ENCODE measurements around the gene ETV5. TPM values are rescaled to one million over a fixed set of nuclear protein-coding genes. Genes with fewer than 3 reads are reported as not detected.

The ETV5 gene
- total and polyA plus RNA-seq, 4 donors: 3.3 to 14.9 (median 5.5) TPM

DNA sequence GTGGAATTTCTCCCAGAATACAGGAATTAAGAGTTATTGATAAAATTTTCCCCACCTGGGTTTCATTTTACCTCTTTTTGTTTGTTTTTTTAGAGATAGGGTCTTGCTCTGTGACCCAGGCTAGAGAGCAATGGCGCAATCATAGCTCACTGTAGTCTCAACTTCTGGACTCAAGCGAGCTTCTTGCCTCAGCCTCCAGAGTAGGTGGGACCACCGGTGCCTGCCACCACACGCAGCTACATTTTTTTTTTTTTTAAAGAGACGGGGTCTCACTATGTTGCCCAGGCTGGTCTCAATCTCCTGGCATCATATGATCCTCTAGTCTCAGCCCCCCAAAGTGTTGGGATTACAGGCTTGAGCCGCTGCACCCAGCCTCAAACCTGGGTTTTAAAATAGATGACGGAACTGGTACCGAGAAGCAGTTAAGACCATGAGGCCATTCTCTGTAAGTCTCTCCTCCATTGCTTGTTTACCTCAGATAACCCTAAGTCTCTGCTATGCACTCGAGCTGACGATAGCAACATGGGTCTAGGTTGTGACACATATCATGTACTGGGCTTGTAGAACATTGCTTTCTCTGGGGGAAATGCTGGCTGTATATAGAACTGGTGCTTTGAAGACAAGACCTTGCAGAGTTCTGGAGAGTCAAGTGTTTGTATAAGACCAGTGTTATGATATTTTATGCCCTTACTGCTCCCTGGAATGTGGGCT is 16.4 kb downstream of the ETV5 start (continued):
- TF ChIP-seq, protein P1, sequence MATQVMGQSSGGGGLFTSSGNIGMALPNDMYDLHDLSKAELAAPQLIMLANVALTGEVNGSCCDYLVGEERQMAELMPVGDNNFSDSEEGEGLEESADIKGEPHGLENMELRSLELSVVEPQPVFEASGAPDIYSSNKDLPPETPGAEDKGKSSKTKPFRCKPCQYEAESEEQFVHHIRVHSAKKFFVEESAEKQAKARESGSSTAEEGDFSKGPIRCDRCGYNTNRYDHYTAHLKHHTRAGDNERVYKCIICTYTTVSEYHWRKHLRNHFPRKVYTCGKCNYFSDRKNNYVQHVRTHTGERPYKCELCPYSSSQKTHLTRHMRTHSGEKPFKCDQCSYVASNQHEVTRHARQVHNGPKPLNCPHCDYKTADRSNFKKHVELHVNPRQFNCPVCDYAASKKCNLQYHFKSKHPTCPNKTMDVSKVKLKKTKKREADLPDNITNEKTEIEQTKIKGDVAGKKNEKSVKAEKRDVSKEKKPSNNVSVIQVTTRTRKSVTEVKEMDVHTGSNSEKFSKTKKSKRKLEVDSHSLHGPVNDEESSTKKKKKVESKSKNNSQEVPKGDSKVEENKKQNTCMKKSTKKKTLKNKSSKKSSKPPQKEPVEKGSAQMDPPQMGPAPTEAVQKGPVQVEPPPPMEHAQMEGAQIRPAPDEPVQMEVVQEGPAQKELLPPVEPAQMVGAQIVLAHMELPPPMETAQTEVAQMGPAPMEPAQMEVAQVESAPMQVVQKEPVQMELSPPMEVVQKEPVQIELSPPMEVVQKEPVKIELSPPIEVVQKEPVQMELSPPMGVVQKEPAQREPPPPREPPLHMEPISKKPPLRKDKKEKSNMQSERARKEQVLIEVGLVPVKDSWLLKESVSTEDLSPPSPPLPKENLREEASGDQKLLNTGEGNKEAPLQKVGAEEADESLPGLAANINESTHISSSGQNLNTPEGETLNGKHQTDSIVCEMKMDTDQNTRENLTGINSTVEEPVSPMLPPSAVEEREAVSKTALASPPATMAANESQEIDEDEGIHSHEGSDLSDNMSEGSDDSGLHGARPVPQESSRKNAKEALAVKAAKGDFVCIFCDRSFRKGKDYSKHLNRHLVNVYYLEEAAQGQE (IDR thresholded peaks at IDR 0.05): no peak
- TF ChIP-seq JUND (IDR thresholded peaks at IDR 0.05): no peak

DNA sequence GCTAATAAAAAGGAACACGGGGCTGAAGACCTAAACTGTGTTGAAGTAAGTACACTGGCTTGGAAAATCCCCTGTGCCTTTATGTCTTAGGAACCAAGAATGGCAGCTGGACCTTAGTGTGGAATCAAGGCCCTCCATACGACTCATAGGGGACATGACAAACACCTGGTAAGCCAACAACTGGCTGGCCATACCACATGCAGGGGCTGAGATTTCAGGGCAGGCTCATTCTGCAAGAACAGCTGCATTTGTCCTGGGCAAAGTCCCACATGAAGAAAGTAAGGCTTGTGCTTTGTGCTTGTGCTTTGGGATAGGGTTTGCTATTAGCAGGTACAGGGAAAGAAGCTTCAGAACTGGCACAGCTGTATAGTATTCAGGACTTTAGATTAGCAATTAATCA is 18.0 kb downstream of the ETV5 start:
- DNase-seq (ENCODE audit: low spot score): no peak
- Histone ChIP-seq H3K9ac (ENCODE audit: low read depth in 1 of 2, low read length in 2 of 2) (no peak overlapping the region), H3K9me3 (ENCODE audit: control insufficient read depth in 4 of 4, low read length in 3 of 4) (peaks cover 0 to 3% (median 0%) of the 10 kb centered on the region in 4 donors), H3K4me1 (ENCODE audit: control insufficient read depth in 4 of 4, insufficient read depth in 4 of 4, low read length in 3 of 4) (peaks cover 0 to 6% (median 0%) of the 10 kb centered on the region in 4 donors), H3K27me3 (ENCODE audit: control insufficient read depth in 4 of 4, insufficient read depth in 4 of 4, low read length in 3 of 4) (no peaks in the 10 kb centered on the region), H3K36me3 (ENCODE audit: control insufficient read depth in 4 of 4, insufficient read depth in 3 of 4, low read depth in 1 of 4, low read length in 3 of 4) (no peaks in the 10 kb centered on the region), H3K27ac (ENCODE audit: low read depth in 1 of 2, low read length in 2 of 2) (no peak overlapping the region), H3K4me3 (ENCODE audit: low read depth in 1 of 3, low read length in 3 of 3) (no peak overlapping the region)
- WGBS: 92% methylated on average over 2 of the region's 2 CpGs
- TF ChIP-seq GABPA (IDR thresholded peaks at IDR 0.05 in 1 of 2, conservative IDR thresholded peaks at IDR 0.05 in 1 of 2) (no peak), NR2F2 (IDR thresholded peaks at IDR 0.05) (no peak), FOXA2 (IDR thresholded peaks at IDR 0.05) (no peak), YY1 (IDR thresholded peaks at IDR 0.05) (no peak), JUND (IDR thresholded peaks at IDR 0.05) (no peak), FOXA1 (IDR thresholded peaks at IDR 0.05) (no peak), RXRA (IDR thresholded peaks at IDR 0.05) (no peak), HNF4A (conservative IDR thresholded peaks at IDR 0.05) (no peak), SP1 (IDR thresholded peaks at IDR 0.05) (no peak), HNF4G (IDR thresholded peaks at IDR 0.05) (no peak), TAF1 (conservative IDR thresholded peaks at IDR 0.05) (no peak), RAD21 (IDR thresholded peaks at IDR 0.05) (no peak)
- TF ChIP-seq, protein P2, sequence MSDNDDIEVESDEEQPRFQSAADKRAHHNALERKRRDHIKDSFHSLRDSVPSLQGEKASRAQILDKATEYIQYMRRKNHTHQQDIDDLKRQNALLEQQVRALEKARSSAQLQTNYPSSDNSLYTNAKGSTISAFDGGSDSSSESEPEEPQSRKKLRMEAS (IDR thresholded peaks at IDR 0.05): no peak
- TF ChIP-seq, protein P3, sequence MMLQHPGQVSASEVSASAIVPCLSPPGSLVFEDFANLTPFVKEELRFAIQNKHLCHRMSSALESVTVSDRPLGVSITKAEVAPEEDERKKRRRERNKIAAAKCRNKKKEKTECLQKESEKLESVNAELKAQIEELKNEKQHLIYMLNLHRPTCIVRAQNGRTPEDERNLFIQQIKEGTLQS (IDR thresholded peaks at IDR 0.05): no peak
- TF ChIP-seq, protein P1 (IDR thresholded peaks at IDR 0.05): no peak
- TF ChIP-seq, protein P4, sequence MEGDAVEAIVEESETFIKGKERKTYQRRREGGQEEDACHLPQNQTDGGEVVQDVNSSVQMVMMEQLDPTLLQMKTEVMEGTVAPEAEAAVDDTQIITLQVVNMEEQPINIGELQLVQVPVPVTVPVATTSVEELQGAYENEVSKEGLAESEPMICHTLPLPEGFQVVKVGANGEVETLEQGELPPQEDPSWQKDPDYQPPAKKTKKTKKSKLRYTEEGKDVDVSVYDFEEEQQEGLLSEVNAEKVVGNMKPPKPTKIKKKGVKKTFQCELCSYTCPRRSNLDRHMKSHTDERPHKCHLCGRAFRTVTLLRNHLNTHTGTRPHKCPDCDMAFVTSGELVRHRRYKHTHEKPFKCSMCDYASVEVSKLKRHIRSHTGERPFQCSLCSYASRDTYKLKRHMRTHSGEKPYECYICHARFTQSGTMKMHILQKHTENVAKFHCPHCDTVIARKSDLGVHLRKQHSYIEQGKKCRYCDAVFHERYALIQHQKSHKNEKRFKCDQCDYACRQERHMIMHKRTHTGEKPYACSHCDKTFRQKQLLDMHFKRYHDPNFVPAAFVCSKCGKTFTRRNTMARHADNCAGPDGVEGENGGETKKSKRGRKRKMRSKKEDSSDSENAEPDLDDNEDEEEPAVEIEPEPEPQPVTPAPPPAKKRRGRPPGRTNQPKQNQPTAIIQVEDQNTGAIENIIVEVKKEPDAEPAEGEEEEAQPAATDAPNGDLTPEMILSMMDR (IDR thresholded peaks at IDR 0.05; ENCODE audit: low read depth, low read length, missing input control): no peak
- TF ChIP-seq, protein P5, sequence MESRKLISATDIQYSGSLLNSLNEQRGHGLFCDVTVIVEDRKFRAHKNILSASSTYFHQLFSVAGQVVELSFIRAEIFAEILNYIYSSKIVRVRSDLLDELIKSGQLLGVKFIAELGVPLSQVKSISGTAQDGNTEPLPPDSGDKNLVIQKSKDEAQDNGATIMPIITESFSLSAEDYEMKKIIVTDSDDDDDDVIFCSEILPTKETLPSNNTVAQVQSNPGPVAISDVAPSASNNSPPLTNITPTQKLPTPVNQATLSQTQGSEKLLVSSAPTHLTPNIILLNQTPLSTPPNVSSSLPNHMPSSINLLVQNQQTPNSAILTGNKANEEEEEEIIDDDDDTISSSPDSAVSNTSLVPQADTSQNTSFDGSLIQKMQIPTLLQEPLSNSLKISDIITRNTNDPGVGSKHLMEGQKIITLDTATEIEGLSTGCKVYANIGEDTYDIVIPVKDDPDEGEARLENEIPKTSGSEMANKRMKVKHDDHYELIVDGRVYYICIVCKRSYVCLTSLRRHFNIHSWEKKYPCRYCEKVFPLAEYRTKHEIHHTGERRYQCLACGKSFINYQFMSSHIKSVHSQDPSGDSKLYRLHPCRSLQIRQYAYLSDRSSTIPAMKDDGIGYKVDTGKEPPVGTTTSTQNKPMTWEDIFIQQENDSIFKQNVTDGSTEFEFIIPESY (IDR thresholded peaks at IDR 0.05): no peak
